ENCODE measurements around the gene THSD7A. TPM values are rescaled to one million over a fixed set of nuclear protein-coding genes. Genes with fewer than 3 reads are reported as not detected.

THSD7A gene
- total RNA-seq, 4 donors from 2014 or later: 0.30 to 2.6 (median 1.4) TPM

DNA sequence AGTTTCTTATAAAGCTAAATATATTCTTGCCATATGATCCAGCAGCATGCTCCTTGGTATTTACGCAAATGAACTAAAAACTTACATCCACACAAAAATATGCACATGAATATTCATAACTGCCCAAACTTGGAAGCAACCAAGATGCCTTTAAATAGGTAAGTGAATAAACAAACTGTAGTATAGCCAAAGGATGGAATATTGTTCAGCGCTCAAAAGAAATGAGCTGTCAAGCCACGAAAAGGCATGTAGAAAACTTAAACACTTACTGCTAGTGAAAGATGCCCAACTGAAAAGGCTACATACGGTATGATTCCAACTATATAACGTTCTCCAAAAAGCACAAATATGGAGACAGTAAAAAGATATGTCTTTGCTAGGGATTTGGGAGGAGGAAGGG is 12.7 kb downstream of the THSD7A start:
- TF ChIP-seq POLR2A (IDR thresholded peaks at IDR 0.05): no peak
- no peak for TF ChIP-seq CTCF (IDR thresholded peaks at IDR 0.05)
- DNase-seq (ENCODE audit: low spot score in 2 of 2): no peak
- intact Hi-C loops (cut with DNase I; ENCODE audit: low total_unique reads): no loop called here
- no peak overlapping the region for H3K4me3 ChIP-seq (ENCODE audit: low read depth, poor library complexity, severe bottlenecking)
- WGBS, 2 donors: 90 to 91% methylated on average over 5 of the region's 5 CpGs

DNA sequence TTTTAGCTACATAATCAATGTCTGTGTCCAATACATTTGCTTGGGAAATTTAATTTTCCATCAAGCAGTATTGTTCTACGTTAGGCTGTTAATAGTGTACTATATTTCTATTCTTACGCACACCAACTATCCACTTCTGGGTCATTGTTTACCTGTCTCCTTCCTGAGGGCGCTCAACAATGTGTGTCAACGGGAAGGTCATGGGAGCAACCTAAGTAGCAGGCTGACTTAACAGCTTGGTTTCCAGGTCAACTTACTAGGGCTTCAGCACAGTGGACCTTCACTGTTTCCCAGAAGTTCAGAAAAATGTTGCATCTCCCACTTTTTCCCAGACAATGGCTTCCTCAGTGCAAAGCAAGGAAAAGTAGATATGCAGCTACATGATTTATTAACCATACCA is 13.7 kb downstream of the THSD7A start:
- DNase-seq (ENCODE audit: low spot score in 2 of 2): no peak
- intact Hi-C loops (cut with DNase I; ENCODE audit: low total_unique reads): no loop called here
- TF ChIP-seq CTCF (IDR thresholded peaks at IDR 0.05) (no peak), POLR2A (IDR thresholded peaks at IDR 0.05) (no peak)
- 84 to 91% methylated on average over 4 of the region's 4 CpGs for WGBS, 2 donors
- no peak overlapping the region for H3K4me3 ChIP-seq (ENCODE audit: low read depth, poor library complexity, severe bottlenecking)

DNA sequence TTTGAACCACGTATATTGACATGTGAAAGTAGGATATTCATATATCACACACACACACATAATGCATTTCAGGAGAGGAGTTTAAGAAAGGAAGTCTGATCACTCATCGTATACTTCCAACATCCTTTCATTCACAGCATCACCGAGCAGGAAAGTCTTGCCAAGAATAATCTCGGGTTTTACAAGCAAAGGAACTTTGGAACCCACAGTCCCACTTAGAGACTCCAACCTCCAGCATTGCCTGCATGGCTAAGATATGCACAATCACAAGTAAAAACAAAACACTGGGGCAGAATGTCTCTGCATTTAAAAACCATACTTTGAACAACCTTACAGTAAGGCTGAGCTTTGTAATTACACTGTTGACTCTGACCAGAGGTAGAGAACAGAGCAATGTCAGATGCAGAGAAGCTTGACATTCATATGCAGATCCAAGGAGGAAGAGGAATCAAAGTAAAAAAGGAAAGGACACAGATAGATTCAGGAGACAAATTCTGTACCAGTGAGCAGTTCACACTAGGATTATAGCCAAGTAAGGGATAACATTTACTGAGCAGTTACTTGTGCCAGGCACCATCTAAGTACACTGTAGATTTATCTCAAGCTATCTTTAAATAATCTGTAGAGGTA is 14.8 kb downstream of the THSD7A start:
- intact Hi-C loops (cut with DNase I; ENCODE audit: low total_unique reads): no loop called here
- DNase-seq (ENCODE audit: low spot score in 2 of 2): no peak
- TF ChIP-seq POLR2A (IDR thresholded peaks at IDR 0.05): no peak
- TF ChIP-seq CTCF (IDR thresholded peaks at IDR 0.05): no peak
- WGBS, 2 donors: 52 to 63% methylated on average over 4 of the region's 4 CpGs
- no peak overlapping the region for H3K4me3 ChIP-seq (ENCODE audit: low read depth, poor library complexity, severe bottlenecking)

DNA sequence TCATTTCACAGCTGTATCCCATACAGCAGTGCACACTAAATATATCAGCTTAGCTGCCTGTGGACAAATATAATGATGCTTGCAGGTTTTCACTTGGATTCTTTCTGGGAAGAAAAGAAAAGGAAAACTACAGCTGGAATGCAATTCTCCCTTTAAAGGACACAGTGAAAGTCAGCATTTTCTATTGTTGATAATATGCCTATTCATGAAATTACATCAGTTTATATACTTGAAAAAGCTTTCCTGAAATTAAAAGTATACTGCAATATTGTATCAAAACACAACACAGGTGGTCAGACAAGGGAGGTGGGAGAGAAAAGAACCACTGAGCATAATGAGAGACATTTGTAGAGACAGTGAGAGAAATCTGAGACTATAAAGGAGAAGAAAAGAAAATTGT is 20.3 kb downstream of the THSD7A start:
- intact Hi-C loops (cut with DNase I; ENCODE audit: low total_unique reads): no loop called here
- TF ChIP-seq CTCF (IDR thresholded peaks at IDR 0.05): no peak
- TF ChIP-seq POLR2A (IDR thresholded peaks at IDR 0.05): no peak
- no peak overlapping the region for H3K4me3 ChIP-seq (ENCODE audit: low read depth, poor library complexity, severe bottlenecking)
- DNase-seq (ENCODE audit: low spot score in 2 of 2): no peak

DNA sequence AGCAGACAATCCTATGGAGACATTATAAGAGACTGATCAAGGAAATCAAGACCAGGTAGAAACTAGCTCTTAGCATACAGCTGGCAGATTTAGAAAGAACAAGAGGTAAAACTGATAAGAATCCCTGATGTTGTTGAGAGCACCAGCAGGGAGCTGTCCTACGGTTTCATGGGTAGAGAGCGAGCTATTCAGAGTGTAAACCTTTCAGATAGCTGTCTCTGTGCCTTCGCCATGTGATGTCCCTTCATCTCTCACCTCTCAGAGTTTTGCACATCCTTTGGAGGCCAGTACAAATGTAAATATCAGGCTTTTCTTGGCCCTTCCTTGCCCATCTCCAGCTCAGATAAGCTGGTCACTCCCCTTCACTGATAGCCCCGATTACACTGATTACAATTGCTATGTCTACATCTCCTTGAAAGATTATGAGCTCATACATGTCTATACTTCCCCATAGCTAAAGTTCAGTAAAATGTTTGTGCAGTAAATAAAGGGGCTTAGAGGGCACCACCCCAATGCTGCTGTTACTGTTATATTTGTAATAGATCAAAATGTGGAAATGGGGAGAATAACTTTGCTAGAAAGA is 21.9 kb downstream of the THSD7A start:
- no peak for DNase-seq (ENCODE audit: low spot score in 2 of 2)
- H3K4me3 ChIP-seq (ENCODE audit: low read depth, poor library complexity, severe bottlenecking): no peak overlapping the region
- TF ChIP-seq CTCF (IDR thresholded peaks at IDR 0.05): no peak
- no peak for TF ChIP-seq POLR2A (IDR thresholded peaks at IDR 0.05)
- intact Hi-C loops (cut with DNase I; ENCODE audit: low total_unique reads): no loop called here
- WGBS, 2 donors: 87 to 94% methylated on average over 4 of the region's 4 CpGs

- intact Hi-C loops (cut with DNase I; ENCODE audit: low total_unique reads): no loop called here
- H3K4me3 ChIP-seq (ENCODE audit: low read depth, poor library complexity, severe bottlenecking): no peak overlapping the region
- DNase-seq (ENCODE audit: low spot score in 2 of 2): no peak
- WGBS, 2 donors: 76 to 89% methylated on average over 2 of the region's 2 CpGs
- TF ChIP-seq CTCF (IDR thresholded peaks at IDR 0.05) (no peak), POLR2A (IDR thresholded peaks at IDR 0.05) (no peak)
These were observed 25.0 kb downstream of the THSD7A start for GRCh38 chr7:11807000-11807399.

Measured in lower leg skin (tissue), 4 donors.